Measurements from ENCODE around the gene PLCB1. TPM values are rescaled to one million over a fixed set of nuclear protein-coding genes. Genes with fewer than 3 reads are reported as not detected.
"Not testable (repeated sequence)": the region's sequence is repeated elsewhere in the genome, so short reads cannot be mapped to it uniquely, and the experiment has no call there.

Gene PLCB1
- total RNA-seq, 1 experiment from 2014 or later: not detected

DNA sequence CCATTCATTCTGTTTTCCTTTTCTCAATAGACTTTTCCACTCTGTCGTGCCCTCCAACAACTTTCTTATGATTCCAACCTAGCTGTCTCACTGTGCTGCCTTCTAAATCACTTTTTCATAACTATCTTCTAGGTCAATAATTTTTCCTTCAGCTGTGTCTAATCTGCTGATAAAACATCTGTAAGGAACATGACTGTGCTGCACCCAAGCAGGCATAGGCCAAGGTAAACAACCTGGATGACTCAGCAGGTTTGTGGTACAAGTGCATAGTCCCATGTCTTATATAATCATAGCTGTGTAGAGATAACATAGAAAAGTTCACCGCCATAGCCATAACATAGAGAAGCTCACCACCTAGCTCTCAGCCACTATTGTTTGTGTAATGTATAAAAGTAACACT lies 332.3 kb downstream of the PLCB1 start:
- intact Hi-C loops (cut with micrococcal nuclease; ENCODE audit: unreplicated experiment): no loop called here

DNA sequence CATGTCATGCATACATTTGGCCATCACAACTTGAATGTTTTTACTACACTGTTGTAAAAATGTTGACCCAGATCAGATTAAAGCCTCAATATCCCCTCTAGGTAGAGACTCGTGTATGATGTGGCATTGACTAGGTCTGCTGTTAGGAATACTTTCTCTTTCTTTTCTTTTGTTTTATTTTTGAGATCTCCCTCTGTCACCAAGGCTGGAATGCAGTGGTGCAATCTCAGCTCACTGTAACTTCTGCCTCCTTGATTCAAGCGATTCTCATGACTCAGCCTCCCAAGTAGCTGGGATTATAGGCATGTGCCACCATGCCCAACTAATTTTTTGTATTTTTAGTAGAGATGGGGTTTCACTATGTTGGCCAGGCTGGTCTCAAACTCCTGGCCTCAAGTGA lies 334.7 kb downstream of the PLCB1 start:
- CTCF ChIA-PET; H3K9me2 ChIP-seq (ENCODE audit: insufficient read depth); DNase-seq; H3K27me3 ChIP-seq (ENCODE audit: insufficient read depth, low read depth); H3K36me3 ChIP-seq (ENCODE audit: low read depth); H3K4me2 ChIP-seq; H4K20me1 ChIP-seq (ENCODE audit: insufficient read depth); H3K4me3 ChIP-seq; H3K27ac ChIP-seq; intact Hi-C loops (cut with micrococcal nuclease; ENCODE audit: unreplicated experiment); H3K9me3 ChIP-seq (ENCODE audit: insufficient read depth, low read depth); H2AFZ ChIP-seq; BruUV-seq (replicated peaks); H3K79me2 ChIP-seq (ENCODE audit: low read depth); H3F3A ChIP-seq (ENCODE audit: insufficient read depth, low read depth); POLR2A ChIA-PET (ENCODE audit: unreplicated experiment); H3K4me1 ChIP-seq (replicated peaks; ENCODE audit: insufficient read depth): not testable (repeated sequence)

More for the DNA sequence above, 332.3 kb downstream of the PLCB1 start:
- H4K20me1 ChIP-seq (ENCODE audit: insufficient read depth): no peaks in the 10 kb centered on the region
- no peaks in the 10 kb centered on the region for H3F3A ChIP-seq (ENCODE audit: insufficient read depth, low read depth)
- ChIA-PET POLR2A (ENCODE audit: unreplicated experiment) (no interaction called here), CTCF (no interaction called here)
- TF ChIP-seq EZH2 (IDR thresholded peaks at IDR 0.05; ENCODE audit: low read depth): no peak
- TF ChIP-seq, protein P1, sequence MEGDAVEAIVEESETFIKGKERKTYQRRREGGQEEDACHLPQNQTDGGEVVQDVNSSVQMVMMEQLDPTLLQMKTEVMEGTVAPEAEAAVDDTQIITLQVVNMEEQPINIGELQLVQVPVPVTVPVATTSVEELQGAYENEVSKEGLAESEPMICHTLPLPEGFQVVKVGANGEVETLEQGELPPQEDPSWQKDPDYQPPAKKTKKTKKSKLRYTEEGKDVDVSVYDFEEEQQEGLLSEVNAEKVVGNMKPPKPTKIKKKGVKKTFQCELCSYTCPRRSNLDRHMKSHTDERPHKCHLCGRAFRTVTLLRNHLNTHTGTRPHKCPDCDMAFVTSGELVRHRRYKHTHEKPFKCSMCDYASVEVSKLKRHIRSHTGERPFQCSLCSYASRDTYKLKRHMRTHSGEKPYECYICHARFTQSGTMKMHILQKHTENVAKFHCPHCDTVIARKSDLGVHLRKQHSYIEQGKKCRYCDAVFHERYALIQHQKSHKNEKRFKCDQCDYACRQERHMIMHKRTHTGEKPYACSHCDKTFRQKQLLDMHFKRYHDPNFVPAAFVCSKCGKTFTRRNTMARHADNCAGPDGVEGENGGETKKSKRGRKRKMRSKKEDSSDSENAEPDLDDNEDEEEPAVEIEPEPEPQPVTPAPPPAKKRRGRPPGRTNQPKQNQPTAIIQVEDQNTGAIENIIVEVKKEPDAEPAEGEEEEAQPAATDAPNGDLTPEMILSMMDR (conservative IDR thresholded peaks at IDR 0.05): no peak
- no peaks in the 10 kb centered on the region for H3K4me1 ChIP-seq (replicated peaks; ENCODE audit: insufficient read depth)
- H3K79me2 ChIP-seq (ENCODE audit: low read depth): no peaks in the 10 kb centered on the region
- no peaks in the 10 kb centered on the region for H3K27me3 ChIP-seq (ENCODE audit: insufficient read depth, low read depth)
- BruUV-seq (replicated peaks): no TSS peak
- no peak overlapping the region for H3K4me3 ChIP-seq
- no peak overlapping the region for H2AFZ ChIP-seq
- no peak overlapping the region for H3K27ac ChIP-seq
- H3K9me3 ChIP-seq (ENCODE audit: insufficient read depth, low read depth): 0 out of 2 replicates have a peak, but pooled peaks cover 4% of the 10 kb centered on the region
- H3K36me3 ChIP-seq (ENCODE audit: low read depth): no peaks in the 10 kb centered on the region
- DNase-seq: no peak
- no peaks in the 10 kb centered on the region for H3K9me2 ChIP-seq (ENCODE audit: insufficient read depth)
- H3K4me2 ChIP-seq: no peak overlapping the region

DNA sequence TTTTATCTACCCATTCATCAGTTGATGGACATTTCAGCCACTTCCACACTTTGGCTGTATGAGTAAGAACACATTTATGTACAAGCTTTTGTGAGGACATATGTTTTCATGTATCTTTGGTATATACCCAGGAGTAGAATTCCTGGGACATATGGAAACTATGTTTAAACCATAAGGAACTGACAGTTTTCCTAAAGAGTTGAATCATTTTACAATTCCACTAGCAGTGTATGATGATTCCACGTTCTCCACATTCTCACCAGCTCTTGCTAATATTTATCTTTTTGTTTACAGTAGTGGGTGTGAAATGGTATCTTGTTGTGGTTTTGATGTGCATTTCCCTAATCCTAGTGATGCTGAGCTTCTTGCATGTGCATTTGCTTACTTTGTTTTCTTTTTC lies 338.1 kb downstream of the PLCB1 start:
- intact Hi-C loops (cut with micrococcal nuclease; ENCODE audit: unreplicated experiment): no loop called here
- H3K9me2 ChIP-seq (ENCODE audit: insufficient read depth): no peaks in the 10 kb centered on the region
- ChIA-PET CTCF (no interaction called here), POLR2A (ENCODE audit: unreplicated experiment) (no interaction called here)
- H3K4me1 ChIP-seq (replicated peaks; ENCODE audit: insufficient read depth): no peaks in the 10 kb centered on the region
- no peak overlapping the region for H3K27ac ChIP-seq
- no peaks in the 10 kb centered on the region for H3F3A ChIP-seq (ENCODE audit: insufficient read depth, low read depth)
- H3K27me3 ChIP-seq (ENCODE audit: insufficient read depth, low read depth): no peaks in the 10 kb centered on the region
- TF ChIP-seq, protein P1 (conservative IDR thresholded peaks at IDR 0.05): no peak
- TF ChIP-seq EZH2 (IDR thresholded peaks at IDR 0.05; ENCODE audit: low read depth): no peak
- BruUV-seq (replicated peaks): no TSS peak
- no peak for DNase-seq
- H3K4me2 ChIP-seq: no peak overlapping the region
- no peak overlapping the region for H2AFZ ChIP-seq
- H3K36me3 ChIP-seq (ENCODE audit: low read depth): no peaks in the 10 kb centered on the region
- no peak overlapping the region for H3K4me3 ChIP-seq
- no peaks in the 10 kb centered on the region for H3K79me2 ChIP-seq (ENCODE audit: low read depth)
- H4K20me1 ChIP-seq (ENCODE audit: insufficient read depth): no peaks in the 10 kb centered on the region
- H3K9me3 ChIP-seq (ENCODE audit: insufficient read depth, low read depth): no peaks in the 10 kb centered on the region

DNA sequence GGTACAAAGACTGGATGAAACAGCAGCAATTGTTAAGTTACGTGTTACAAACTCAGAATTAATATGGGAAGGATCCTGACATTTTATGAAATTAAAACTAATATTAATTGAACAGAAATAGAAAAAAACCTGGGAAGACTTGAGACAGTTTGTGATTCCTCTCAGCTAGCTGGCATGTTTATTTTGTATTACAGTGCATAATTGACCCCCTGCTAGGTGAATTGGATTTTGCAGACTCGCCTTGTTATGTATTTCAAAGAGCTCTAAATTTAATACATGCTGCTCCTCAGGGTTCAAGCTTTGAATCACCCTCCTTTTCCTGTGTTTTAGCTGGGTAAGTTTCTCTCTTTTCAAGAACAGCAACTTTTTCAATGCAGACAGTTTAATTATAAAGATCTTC lies 339.4 kb downstream of the PLCB1 start:
- TF ChIP-seq, protein P1 (conservative IDR thresholded peaks at IDR 0.05): no peak
- TF ChIP-seq EZH2 (IDR thresholded peaks at IDR 0.05; ENCODE audit: low read depth): no peak
- H3K36me3 ChIP-seq (ENCODE audit: low read depth): no peaks in the 10 kb centered on the region

More for the DNA sequence above, 339.4 kb downstream of the PLCB1 start:
- ChIA-PET POLR2A (ENCODE audit: unreplicated experiment) (no interaction called here), CTCF (no interaction called here)
- no peaks in the 10 kb centered on the region for H4K20me1 ChIP-seq (ENCODE audit: insufficient read depth)
- BruUV-seq (replicated peaks): no TSS peak
- H3K9me2 ChIP-seq (ENCODE audit: insufficient read depth): no peaks in the 10 kb centered on the region
- no peaks in the 10 kb centered on the region for H3K9me3 ChIP-seq (ENCODE audit: insufficient read depth, low read depth)
- no peak overlapping the region for H3K27ac ChIP-seq
- no peaks in the 10 kb centered on the region for H3F3A ChIP-seq (ENCODE audit: insufficient read depth, low read depth)
- intact Hi-C loops (cut with micrococcal nuclease; ENCODE audit: unreplicated experiment): no loop called here
- DNase-seq: no peak
- no peaks in the 10 kb centered on the region for H3K4me1 ChIP-seq (replicated peaks; ENCODE audit: insufficient read depth)
- H2AFZ ChIP-seq: no peak overlapping the region
- H3K27me3 ChIP-seq (ENCODE audit: insufficient read depth, low read depth): no peaks in the 10 kb centered on the region
- no peaks in the 10 kb centered on the region for H3K79me2 ChIP-seq (ENCODE audit: low read depth)
- H3K4me3 ChIP-seq: no peak overlapping the region
- H3K4me2 ChIP-seq: no peak overlapping the region

Measured in PC-9 (cell line).